Hematopoietic multipotent progenitor cell (in vitro differentiated cells): ENCODE results near the gene KCTD6. TPM values are rescaled to one million over a fixed set of nuclear protein-coding genes. Genes with fewer than 3 reads are reported as not detected.
"Not testable (repeated sequence)": the region's sequence is repeated elsewhere in the genome, so short reads cannot be mapped to it uniquely, and the experiment has no call there.

Experiments
- DNase-seq, 3 donors: peaks; one replicate each; pipeline ENCODE4 v3.0.0-alpha.2; 2011 to 2015; ENCODE audit warnings: low read depth in 2 of 3, low spot score in 2 of 3
- total RNA-seq: library from RNA; depleted of rRNA; stranded (reverse); fragments of >200 nt; gene quantifications from one replicate; pipeline ENCODE4 v1.2.3, GENCODE V29; 2012

The KCTD6 gene
- total RNA-seq, 1 donor = 4.3 TPM

DNA sequence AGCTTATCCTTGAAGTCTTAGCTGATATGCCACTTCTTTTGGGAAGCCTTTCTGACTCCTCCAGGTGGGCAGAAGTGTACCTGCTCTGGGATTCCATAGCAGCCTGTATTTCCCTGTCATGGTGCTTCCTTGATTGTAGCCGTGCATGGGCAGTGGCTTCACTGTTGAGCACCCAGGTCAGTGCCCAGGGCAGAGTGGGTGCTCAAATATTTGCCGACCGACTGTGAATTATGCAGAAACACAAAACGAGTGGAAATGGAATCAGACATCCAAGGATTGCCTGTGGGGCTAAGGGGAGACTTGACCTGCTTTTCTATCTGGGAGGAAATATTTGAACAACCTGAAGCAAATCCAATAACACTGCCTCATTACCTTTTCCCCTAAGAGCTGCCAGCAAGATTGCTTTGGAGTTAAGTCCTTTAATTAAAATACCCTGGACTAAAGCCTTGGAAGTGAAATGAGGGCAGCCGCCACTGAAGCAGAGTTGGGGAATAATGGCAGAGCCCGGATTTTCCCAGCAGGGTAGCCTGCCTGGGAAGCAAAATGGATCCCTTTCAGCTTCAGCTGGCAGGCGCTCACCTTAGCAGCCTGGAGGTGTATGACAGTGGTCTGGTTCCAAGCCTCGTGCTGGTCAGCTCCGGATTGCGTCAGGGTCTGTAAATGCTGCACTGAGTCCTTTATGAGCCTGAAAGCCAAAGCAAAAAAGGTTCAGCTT is 30.2 kb downstream of the KCTD6 start:
- DNase-seq = no peak

DNA sequence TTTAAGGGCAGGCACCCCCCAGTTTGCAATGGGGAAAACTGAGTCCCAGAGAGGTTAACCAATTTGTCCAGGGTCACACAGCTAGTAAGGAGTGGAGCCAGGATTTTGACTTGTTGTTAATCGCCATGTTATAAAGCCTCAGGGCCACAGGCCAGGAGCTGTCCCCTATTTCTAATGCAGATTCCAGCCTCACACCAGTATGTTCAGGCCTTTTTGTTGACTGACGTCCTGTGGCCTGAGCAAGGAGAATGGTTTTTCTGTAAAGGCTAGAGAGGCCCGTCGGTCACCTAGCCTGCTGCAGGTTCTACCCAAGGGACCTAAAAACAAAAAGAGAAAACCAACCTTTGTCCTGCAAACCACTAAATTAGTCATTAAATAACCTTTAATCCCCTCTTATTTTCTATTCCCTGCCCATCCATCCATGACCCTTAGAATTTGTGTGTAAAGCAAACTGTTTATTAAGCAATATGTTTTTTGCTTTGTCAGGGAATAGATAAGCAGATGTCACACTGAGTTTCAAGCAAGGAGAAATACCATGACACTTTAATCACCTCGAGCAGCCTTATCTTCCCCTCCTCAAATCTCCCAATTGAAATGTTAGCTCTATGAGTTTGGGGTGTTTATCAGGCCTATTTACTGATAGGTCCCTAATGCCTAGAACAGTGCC is 31.0 kb downstream of the KCTD6 start:
- DNase-seq = no peak

DNA sequence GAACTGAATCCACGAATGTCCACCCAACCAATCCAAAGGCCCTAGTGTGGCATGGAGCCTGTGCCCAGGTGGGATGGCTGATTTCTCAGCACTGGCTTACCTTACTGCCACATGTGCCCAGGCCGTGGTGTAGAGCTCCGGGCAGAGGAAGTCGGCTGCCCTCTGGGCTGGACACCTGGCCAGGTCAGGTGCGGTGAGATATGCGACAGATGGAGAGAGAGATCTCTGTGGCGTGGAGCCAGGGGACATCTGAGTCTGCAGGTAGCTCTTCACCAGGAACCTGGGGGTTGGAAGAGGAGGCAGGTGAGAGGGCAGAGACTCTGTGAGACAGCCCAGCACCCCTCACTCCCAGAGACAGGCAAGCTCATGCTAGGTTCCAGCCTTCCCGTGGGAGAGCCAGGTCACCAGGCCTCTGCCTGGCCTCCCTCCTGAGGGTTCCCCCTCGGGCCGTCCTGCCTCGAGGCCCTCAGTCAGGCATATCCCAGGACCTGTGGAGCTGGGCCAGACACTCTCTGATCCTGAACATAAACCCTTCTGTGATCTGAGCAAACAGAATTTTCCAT is 32.5 kb downstream of the KCTD6 start:
- DNase-seq = no peak

DNA sequence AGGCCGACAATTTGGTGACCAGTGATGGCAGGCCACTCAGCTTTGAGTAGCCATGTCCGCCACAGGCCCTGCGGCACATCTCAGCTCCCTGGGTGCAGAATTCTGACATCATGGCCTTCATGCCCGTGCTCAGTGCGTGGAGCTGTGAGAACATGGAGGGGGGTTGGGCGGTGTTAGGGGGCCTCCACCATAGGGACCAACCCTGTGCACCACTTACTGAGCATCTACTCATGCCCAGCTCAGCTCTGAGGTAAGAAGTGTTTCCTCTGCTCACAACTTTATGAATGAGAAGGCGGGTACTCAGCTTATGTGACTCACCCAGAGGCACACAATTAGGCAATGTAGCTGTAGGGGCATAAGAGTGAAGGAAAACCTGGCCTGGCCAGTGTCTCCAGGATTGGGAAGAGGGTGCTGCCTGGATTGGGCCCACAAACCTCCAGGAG is 34.6 kb downstream of the KCTD6 start:
- DNase-seq = peak in 1 of 3 donors; percentile 15

DNA sequence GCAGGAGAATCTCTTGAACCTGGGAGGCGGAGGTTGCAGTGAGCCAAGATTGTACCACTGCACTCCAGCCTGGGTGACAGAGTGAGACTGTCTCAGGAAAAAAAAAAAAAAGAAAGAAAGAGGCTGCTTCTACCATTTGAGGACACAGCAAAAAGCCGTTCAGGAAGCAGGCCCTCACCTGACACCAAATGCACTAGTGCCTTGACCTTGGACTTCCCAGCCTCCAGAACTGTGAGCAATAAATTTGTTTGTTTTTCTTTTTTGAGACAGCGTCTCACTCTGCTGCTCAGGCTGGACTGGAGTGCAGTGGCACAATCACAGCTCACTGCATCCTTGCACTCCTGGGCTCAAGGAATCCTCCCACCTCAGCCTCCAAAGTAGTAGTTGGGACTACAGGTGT is 35.5 kb downstream of the KCTD6 start:
- not testable (repeated sequence) for DNase-seq

DNA sequence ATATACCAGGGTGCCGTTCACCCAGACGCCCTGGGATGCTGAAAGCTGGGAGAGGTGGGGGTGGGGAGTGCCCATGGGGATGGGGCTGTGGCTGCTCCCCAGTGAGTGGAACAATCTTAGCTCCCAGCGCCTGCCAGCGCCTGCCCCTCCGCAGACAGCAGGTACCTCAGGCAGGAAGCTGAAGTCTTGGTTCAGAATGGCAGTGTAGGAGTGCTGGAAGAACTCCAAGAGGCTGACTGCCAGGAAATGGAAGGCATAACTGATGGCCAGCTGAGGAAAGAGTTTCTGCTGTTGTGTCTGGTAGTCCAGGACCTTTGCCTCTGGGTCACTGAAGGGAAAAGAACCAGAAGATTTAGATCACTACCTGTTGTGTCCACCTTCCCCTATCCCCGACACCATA is 36.7 kb downstream of the KCTD6 start:
- peak in 1 of 3 donors; percentile 19 for DNase-seq

DNA sequence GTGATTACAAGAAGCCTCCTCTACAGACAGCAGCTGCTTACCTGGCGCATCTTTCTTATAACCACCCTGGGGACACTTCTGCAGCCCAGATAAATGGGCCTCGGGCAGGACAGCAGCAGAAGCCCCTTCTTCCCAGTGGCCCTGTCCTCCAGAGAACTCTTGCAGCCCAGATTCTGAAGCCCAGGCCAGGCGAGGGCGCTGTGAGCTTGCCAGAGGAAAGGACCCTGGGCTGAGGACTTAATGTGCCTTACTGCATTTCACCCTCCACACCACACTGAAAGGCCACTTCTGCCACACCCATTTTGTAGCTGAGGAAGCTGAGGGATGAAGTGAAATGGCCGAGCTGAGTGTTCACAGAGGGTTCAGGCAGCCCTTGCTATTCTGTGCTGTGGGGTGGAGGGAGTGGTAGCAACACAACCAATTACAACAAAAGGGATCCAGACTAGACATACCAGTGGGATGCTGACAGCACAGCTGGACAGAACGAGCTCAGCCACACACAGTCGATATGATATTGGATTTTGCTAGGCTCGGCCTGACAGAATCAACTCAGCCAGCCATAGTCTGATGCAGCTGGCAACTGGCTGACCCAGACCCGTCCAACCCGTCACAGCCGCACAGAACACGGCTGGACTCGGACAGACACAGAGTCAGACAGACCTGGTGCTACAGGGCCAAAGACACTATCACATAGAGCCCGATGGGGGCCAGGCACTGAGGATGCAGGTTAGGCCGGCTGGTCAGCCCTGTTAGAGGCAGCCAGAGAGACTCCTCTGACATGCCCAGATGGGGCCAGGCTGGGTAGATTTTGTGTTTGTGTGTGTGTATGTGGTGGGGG is 37.8 kb downstream of the KCTD6 start:
- peak in 1 of 3 donors; percentile 17 for DNase-seq

DNA sequence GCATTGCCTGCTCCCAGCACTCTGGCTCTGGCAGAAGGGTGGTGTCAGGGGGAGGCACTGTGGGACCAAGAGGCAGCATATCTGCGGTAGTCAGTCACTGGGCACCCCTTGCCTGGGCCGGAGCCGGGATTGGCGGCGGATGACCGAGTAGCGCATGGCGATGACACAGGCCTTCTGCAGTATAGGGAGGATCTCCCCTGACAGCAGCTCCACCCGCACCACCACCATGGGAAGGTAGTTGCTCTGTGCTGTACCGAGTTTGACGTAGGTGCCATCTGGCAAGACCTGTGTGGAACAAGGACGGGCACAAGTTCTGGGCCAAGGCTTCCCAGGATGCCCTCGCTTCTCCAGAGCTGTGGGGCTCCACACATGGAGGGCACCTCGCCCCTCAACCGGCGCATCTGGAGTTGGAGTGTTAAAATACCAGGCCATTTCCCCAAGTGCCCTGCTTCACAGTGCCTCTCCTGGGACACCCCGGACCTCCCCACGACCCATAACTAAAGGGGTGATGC is 38.5 kb downstream of the KCTD6 start:
- DNase-seq = no peak

DNA sequence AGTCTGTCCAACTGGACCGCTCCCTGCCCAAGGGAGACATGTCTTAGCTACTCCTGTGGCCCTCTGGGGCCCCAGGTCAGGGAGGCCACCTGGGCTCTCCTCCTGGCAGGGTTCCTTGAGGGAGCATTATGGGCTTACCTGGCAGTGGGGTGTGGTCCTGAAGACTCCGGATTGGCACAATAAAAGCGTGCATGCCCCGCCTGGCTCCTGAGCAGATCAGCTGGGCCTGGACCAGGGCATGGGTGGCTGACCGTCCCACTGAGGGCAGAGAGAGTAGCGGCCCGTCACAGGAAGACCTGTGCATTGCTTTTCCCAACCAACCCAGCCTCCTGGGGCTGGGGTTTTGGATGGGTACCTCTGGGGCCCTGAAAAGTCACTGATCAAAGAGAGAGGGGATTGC is 39.7 kb downstream of the KCTD6 start:
- DNase-seq = no peak

DNA sequence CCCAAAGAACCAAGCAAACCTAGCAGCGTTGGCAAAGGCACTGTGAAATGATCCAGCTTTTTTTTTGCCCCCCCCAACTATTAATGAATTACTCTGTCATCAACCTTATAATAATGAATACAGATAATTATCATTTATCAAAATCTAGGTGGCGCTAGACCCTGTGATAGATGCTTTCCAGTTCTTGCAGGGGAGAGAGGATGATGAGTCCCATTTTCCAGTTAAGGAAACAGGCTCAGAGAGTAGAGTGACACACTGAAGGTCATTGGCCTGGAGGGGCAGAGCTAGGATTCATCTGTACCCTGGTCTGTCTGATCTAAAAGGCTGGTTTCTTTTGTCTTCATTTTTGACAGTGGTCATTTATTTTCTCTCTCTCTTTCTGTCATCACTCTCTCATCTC is 40.1 kb downstream of the KCTD6 start:
- no peak for DNase-seq

DNA sequence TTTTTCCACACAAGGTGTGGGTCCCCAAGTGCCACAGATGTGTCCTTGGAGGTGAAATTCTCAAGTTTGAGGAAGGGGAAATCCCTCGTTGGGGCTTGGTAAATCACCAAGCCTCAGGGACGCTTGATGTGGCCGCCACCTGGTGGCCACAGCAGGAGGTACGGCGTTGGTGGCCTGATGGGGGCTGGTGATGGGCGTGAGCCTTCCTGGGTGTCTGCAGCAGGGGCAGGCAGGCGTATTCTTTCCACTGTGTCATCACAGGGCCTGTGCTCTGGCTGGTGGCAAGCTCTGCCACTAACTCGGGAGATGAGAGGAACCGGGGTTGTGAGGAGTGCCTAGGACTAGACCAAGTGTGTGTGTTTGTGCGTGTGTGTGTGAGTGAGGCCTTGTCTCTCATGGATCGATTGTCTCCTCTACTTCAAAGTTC is 40.9 kb downstream of the KCTD6 start:
- peak; percentile 67 to 80 (median 68) for DNase-seq

DNA sequence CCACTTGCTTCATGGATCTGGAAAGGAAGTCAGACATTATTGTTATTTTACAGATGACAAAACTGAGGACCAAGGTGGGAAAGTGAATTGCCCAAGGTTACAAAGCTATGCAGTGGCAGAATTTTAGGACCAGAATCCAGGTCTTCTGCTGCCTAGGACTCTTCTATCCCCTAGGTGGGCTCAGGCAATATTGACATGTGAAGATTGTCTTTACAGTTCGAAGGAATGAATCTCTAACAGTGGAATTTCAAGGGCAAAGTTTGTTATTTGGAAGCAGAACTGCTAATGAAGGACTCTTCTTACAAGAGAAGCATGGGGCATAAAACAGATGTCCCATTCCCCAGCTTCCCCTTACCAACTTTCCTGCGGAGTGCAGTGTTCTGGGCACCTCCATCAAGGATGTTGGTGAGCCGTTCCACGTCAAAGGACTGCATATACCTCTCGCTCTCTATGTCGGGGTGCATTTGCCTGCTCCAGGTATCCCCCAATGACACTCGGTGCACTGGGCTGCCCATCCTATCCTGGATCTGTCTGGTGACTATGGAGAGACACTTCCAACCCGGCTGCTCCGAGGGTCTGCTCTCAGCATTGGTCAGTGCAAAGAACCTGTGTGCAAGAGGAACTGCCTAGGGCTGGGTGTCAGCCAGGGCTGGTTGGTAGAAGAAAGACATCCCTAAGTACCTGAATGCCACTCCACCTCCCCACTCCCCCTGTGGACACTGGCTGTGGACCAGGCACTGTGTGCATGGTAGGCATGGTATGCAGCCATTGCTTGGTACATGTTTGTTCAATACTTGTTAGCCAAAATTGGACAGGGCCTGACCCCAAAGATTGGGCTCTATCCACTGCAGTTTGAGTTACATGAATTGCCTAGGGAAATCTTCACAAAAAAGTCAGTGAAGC is 42.9 kb downstream of the KCTD6 start:
- no peak for DNase-seq

DNA sequence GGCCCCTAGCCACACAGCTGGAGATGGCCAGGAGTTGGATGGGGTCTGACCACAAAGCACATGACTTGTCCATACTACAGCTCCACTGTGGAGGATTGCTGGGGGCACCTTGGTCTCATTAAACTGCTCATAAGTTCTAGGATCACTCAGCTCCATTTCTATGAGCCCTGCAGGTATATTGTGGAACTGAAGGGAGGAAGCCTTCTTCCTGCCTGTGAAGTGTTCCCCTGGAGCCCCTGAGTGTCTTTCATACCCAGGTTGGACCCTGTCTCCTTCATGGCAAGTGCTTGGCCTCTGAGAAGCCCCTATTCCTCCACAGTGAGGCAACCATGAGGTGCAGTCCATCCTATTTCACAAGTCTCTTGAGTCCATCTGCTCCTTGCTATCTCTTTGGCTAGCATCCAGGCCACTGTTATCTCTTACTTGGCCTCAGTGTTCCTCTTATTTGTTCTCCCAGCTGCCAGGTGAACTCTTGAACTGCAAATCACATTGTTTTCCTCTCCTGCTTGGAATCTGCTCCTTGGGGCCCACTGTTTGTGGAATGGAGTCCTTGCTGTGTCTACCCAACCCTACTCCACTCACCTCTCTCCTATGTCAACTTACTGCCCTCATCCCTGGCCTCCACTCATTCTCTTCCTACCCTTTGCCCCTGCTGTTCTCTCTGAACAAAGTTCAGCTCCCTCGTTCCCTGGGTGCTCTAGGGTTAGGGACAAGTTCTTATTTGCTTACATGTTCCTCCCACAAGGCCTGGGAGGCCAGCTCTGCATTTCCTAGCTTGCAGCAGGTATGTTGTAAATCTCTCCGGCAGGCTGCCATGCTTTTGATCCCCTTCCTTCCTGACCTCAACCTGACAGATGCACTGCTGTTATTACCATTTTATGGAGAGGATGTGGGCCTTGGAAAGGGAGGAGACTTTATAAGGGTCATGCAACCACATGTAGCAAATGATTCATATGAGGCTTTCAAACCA is 43.9 kb downstream of the KCTD6 start:
- DNase-seq = peak in 2 of 3 donors; percentile 36 to 72

DNA sequence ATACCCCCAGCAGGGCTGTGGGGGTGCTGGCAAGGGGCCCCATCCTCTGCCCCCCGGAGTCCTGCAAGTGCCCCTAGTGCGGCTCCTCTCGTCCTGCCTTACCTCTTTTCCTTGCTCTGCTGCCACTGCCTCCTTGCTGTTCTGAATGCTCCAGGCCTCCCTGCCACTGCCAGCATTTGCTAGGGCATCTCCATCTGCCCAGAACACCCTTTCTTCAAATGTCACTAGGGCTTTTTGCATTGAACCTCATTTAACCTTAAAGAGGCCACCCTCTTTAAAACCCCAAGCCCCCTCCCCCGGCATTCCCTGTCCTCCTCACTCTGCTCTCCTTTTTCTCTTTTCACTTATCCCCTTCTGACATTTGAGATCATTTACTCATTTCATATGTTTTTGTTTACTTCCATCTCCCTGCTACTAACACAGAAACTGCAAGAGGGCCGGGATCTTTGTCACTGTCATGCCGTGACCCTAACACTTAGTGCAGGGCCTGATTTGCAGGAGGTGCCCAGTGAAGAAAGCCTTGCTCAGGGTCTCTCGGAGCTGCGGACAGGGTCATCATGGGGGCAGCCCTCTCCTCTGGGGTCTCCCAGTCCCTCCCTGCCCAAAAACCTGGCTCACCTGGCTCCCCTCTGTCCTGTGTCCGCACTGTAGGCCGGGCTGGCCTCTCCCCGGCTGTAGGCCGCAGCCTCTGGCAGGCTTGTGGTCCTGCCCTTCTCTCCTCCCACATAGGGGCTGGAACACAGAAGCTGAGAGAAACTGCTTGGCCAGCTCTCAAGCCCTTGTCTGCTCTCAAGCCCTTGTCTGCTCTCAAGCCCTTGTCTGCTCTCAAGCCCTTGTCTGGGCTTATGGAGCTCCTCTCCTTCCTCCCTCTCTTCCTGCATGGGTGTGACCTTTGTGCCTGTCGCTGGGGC is 44.9 kb downstream of the KCTD6 start, which contains the start of gene ACOX2:
Gene ACOX2, minus strand, starts transcription at position 690 of the 911 bp plus-strand sequence. CDS start 2,084 bp downstream, outside the sequence.
- DNase-seq = peak in 1 of 3 donors; percentile 27

DNA sequence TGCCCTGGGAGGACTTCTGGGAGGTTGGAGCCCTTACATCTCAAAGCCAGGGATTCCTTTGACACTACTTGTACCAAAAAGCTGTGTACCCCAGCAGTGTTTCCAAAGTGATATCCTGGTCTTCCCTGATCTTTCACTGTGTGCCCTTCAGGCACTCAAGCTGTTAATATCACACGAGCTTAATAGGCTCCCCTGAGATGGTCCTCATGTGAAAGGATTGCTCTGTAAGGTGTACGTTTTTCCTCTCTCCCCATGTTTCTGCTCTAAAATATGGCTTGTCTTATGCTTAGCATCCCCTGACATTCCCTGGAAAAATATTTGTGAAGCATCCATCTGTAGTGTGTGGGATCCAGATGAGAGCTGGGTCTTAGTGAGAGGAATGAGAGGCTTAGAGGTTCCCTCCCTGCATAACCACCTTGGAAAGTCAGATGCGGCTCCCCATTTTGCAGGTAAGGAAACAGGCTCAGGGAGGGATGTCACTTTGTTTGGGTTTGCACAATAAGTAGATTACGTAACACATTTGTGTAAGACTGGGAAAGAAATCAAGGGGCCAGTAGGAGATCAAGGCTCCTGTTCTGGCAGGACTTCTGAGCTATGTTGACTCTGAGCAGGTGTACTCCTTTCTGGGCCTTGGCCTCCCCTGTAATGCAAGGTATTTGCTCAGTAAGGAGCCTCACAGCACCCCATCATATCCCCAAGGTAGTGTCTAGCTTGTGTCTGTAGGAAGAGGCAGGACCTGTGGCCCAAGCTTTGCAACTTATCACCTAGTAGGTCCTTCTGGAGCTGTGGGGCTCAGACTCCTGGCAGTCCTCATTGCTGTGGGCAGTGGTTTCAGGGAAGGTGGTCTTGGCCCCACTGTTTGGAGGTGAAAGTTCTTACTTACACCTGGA is 45.8 kb downstream of the KCTD6 start:
- no peak for DNase-seq

DNA sequence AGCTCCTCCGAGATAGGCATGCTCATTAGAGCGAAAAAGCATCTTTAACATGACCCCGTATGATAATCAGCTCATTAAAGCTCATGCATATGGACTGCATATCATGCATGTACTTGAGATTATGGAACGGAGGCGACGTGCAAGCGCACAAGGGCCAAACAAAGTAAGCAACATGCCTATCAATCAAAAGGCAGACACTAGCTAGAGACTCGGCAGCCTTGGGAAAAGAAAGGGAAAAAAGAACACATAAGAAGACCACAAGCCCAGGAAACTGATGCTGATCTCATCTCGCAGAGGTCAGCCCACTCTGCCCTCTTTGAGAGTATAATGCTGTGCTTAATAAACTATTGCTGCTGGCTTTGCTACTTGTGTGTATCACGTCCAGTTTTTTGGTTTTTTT is 47.7 kb downstream of the KCTD6 start:
- no peak for DNase-seq
